HepG2 (cell line): Measurements from ENCODE around the gene RBBP6. TPM values are rescaled to one million over a fixed set of nuclear protein-coding genes. Genes with fewer than 3 reads are reported as not detected.

Experiments
- GATAD2A ChIP-seq: IDR thresholded peaks from 2 replicates; pipeline ENCODE4 v1.6.1; 2016
- HDAC2 ChIP-seq: sonication (generic); formaldehyde crosslinking; IDR thresholded peaks from 2 replicates; pipeline ENCODE4 v1.4.0; 2020; ENCODE audit warnings: missing genetic modification reagents
- HES4 ChIP-seq: sonication (generic); formaldehyde crosslinking; IDR thresholded peaks from 2 replicates; pipeline ENCODE4 v1.9.0; 2021; ENCODE audit warnings: mild to moderate bottlenecking, missing genetic modification reagents, borderline replicate concordance
- HIVEP1 ChIP-seq: sonication (generic); formaldehyde crosslinking; IDR thresholded peaks from 2 replicates; pipeline ENCODE4 v1.4.0; 2020; ENCODE audit warnings: mild to moderate bottlenecking, missing genetic modification reagents
- HNF4G ChIP-seq, 2 experiments: sonication (generic) in 1 of 2; formaldehyde crosslinking in 1 of 2; IDR thresholded peaks; 2 replicates each; pipeline versions ENCODE4 v1.4.0 to v1.6.1; 2011 to 2020; ENCODE audit warnings: borderline replicate concordance in 2 of 2, low read depth in 2 of 2, mild to moderate bottlenecking in 2 of 2, low read length in 1 of 2, missing genetic modification reagents in 1 of 2, moderate library complexity in 1 of 2
- JARID2 ChIP-seq: sonication (generic); formaldehyde crosslinking; IDR thresholded peaks from 2 replicates; pipeline ENCODE4 v1.8.1; 2023; ENCODE audit warnings: missing genetic modification reagents, inconsistent platforms; ENCODE audit not compliant: insufficient replicate concordance
- KLF6 ChIP-seq: IDR thresholded peaks from 2 replicates; pipeline ENCODE4 v1.8.0; 2016; ENCODE audit warnings: missing biosample characterization, missing genetic modification reagents
- KLF9 ChIP-seq: IDR thresholded peaks from 2 replicates; pipeline ENCODE4 v1.6.1; 2016; ENCODE audit warnings: low read depth
- KMT2B ChIP-seq: IDR thresholded peaks from 2 replicates; pipeline ENCODE4 v1.6.1; 2016; ENCODE audit warnings: missing genetic modification reagents, missing compliant biosample characterization
- MEIS1 ChIP-seq: sonication (generic); formaldehyde crosslinking; IDR thresholded peaks from 2 replicates; pipeline ENCODE4 v1.9.0; 2021; ENCODE audit warnings: mild to moderate bottlenecking, missing genetic modification reagents, moderate library complexity, borderline replicate concordance
- NPAS2 ChIP-seq: sonication (generic); formaldehyde crosslinking; IDR thresholded peaks from 2 replicates; pipeline ENCODE4 v1.8.0; 2022; ENCODE audit warnings: mild to moderate bottlenecking, missing genetic modification reagents, borderline replicate concordance
- NR2F2 ChIP-seq: IDR thresholded peaks from 2 replicates; pipeline ENCODE4 v1.6.1; 2012; ENCODE audit warnings: low read depth, inconsistent platforms, borderline replicate concordance
- PCBP2 ChIP-seq: fragments of 200-400 bp; formaldehyde crosslinking; optimal IDR thresholded peaks from 2 replicates; pipeline ENCODE3; 2018; ENCODE audit warnings: low read length, low read depth; ENCODE audit not compliant: poor library complexity, severe bottlenecking
- PHF8 ChIP-seq: sonication (generic); formaldehyde crosslinking; IDR thresholded peaks from 2 replicates; pipeline ENCODE4 v1.5.0; 2020; ENCODE audit warnings: missing genetic modification reagents
- POLR2AphosphoS5 ChIP-seq: IDR thresholded peaks from 2 replicates; pipeline ENCODE4 v1.6.1; 2012; ENCODE audit warnings: low read depth, low read length
- PTBP1 ChIP-seq: fragments of 200-400 bp; formaldehyde crosslinking; IDR thresholded peaks from 2 replicates; pipeline ENCODE4 v1.6.1; 2018; ENCODE audit warnings: low read length, low read depth; ENCODE audit not compliant: poor library complexity, severe bottlenecking
- RFX3 ChIP-seq: IDR thresholded peaks from 2 replicates; pipeline ENCODE4 v1.6.1; 2016; ENCODE audit warnings: missing biosample characterization, missing genetic modification reagents
- TMF1 ChIP-seq: sonication (generic); formaldehyde crosslinking; IDR thresholded peaks from 2 replicates; pipeline ENCODE4 v1.8.1; 2022; ENCODE audit warnings: low read depth, missing genetic modification reagents
- ZBTB2 ChIP-seq: sonication (generic); formaldehyde crosslinking; IDR thresholded peaks from 2 replicates; pipeline ENCODE4 v1.8.0; 2022; ENCODE audit warnings: low read depth, missing genetic modification reagents
- ZBTB21 ChIP-seq: sonication (generic); formaldehyde crosslinking; IDR thresholded peaks from 2 replicates; pipeline ENCODE4 v1.4.0; 2020; ENCODE audit warnings: missing genetic modification reagents
- ZBTB37 ChIP-seq: sonication (generic); formaldehyde crosslinking; IDR thresholded peaks from 2 replicates; pipeline ENCODE4 v1.4.0; 2020; ENCODE audit warnings: mild to moderate bottlenecking, missing genetic modification reagents
- ZFP36L1 ChIP-seq: sonication (generic); formaldehyde crosslinking; IDR thresholded peaks from 2 replicates; pipeline ENCODE4 v1.8.0; 2022; ENCODE audit warnings: mild to moderate bottlenecking, missing genetic modification reagents, moderate library complexity
- ZKSCAN5 ChIP-seq: sonication (generic); formaldehyde crosslinking; IDR thresholded peaks from 2 replicates; pipeline ENCODE4 v1.5.1; 2020; ENCODE audit warnings: mild to moderate bottlenecking, missing genetic modification reagents
- ZNF180 ChIP-seq: sonication (generic); formaldehyde crosslinking; IDR thresholded peaks from 2 replicates; pipeline ENCODE4 v1.4.0; 2020; ENCODE audit warnings: low read depth, missing genetic modification reagents, borderline replicate concordance
- ZNF501 ChIP-seq: sonication (generic); formaldehyde crosslinking; IDR thresholded peaks from 2 replicates; pipeline ENCODE4 v1.5.1; 2020; ENCODE audit warnings: mild to moderate bottlenecking, moderate library complexity, missing genetic modification reagents
- ZNF510 ChIP-seq: sonication (generic); formaldehyde crosslinking; IDR thresholded peaks from 2 replicates; pipeline ENCODE4 v1.4.0; 2020; ENCODE audit warnings: low read depth, mild to moderate bottlenecking, missing genetic modification reagents
- ZNF543 ChIP-seq: sonication (generic); formaldehyde crosslinking; IDR thresholded peaks from 2 replicates; pipeline ENCODE4 v1.4.0; 2020; ENCODE audit warnings: mild to moderate bottlenecking, missing genetic modification reagents
- ZNF746 ChIP-seq: sonication (generic); formaldehyde crosslinking; IDR thresholded peaks from 2 replicates; pipeline ENCODE4 v1.8.0; 2022; ENCODE audit warnings: mild to moderate bottlenecking, missing genetic modification reagents
- ZSCAN22 ChIP-seq: sonication (generic); formaldehyde crosslinking; IDR thresholded peaks from 2 replicates; pipeline ENCODE4 v1.4.0; 2020; ENCODE audit warnings: mild to moderate bottlenecking, missing genetic modification reagents
- polyA plus RNA-seq, 8 experiments: library from polyadenylated mRNA; depleted of rRNA in 3 of 8; stranded (reverse) in 7 of 8; unstranded in 1 of 8; fragments of >200 nt; fragmentation: Illumina TruSeq in 4 of 8; extraction: Trizol in 4 of 8; gene quantifications; 2 replicates each; pipeline versions ENCODE4 v1.2.1 to v1.2.3, GENCODE V29; 2011 to 2016; ENCODE audit warnings: low read depth in 4 of 8, missing spikeins in 1 of 8, mixed read lengths in 1 of 8; ENCODE audit not compliant: insufficient read depth in 1 of 8
- total RNA-seq, 5 experiments: library from RNA; depleted of rRNA; stranded (reverse); fragments of >200 nt; fragmentation: Illumina TruSeq; extraction: Trizol; gene quantifications; 2 replicates each; pipeline ENCODE4 v1.2.3, GENCODE V29; 2016; ENCODE audit warnings: low read depth in 1 of 5

Gene RBBP6
- total and polyA plus RNA-seq, 2 of the 13 experiments (the other 11 are each of a cell fraction or from before 2014, with no cell fraction given): 37.1 to 70.9 TPM

GRCh38 chr16:24539295-24539849 is at the start of gene RBBP6 (continued):
- TF ChIP-seq ZBTB21 (CRISPR knock-in tag): no peak; the same call in 1 of the 2 replicates
- peak; percentile 78 for TF ChIP-seq HDAC2
- no peak for TF ChIP-seq HNF4G (IDR thresholded peaks at IDR 0.05; ENCODE audit: borderline replicate concordance, low read depth, low read length)
- TF ChIP-seq HNF4G (CRISPR knock-in tag; IDR thresholded peaks at IDR 0.05; ENCODE audit: borderline replicate concordance, low read depth): no peak; the same call in 1 of the 2 replicates
- no peak; the same call in 1 of the 2 replicates for TF ChIP-seq ZFP36L1 (CRISPR knock-in tag)
- no peak for TF ChIP-seq ZNF746 (CRISPR knock-in tag)
- peak; percentile 87; the same call in 1 of the 2 replicates for TF ChIP-seq KLF9 (CRISPR knock-in tag)
- peak; percentile 97 for TF ChIP-seq KLF6
- peak; percentile 93; the same call in 1 of the 2 replicates for TF ChIP-seq HES4 (CRISPR knock-in tag)
- no peak for TF ChIP-seq ZNF180 (CRISPR knock-in tag)
- no peak for TF ChIP-seq ZBTB37 (CRISPR knock-in tag)
- no peak; the same call in 1 of the 2 replicates for TF ChIP-seq RFX3
- no peak for TF ChIP-seq JARID2 (CRISPR knock-in tag)
- peak; percentile 66; the same call in 1 of the 2 replicates for TF ChIP-seq NPAS2 (CRISPR knock-in tag)
- TF ChIP-seq ZNF543 (CRISPR knock-in tag): no peak
- TF ChIP-seq PCBP2: no peak
- peak; percentile 55; the same call in 1 of the 2 replicates for TF ChIP-seq NR2F2
- peak; percentile 63; the same call in 1 of the 2 replicates for TF ChIP-seq ZSCAN22 (CRISPR knock-in tag)
- peak; percentile 88 for TF ChIP-seq KMT2B (CRISPR knock-in tag)
- TF ChIP-seq ZKSCAN5 (CRISPR knock-in tag): no peak
- peak; percentile 95 for TF ChIP-seq ZNF501
- peak; percentile 83 for TF ChIP-seq HIVEP1
- TF ChIP-seq MEIS1: peak; percentile 85; the same call in 1 of the 2 replicates
- TF ChIP-seq POLR2AphosphoS5: peak; percentile 97
- no peak; the same call in 1 of the 2 replicates for TF ChIP-seq TMF1 (CRISPR knock-in tag)
- TF ChIP-seq ZBTB2 (CRISPR knock-in tag): peak; percentile 44; the same call in 1 of the 2 replicates
- peak; percentile 41; the same call in 1 of the 2 replicates for TF ChIP-seq ZNF510
- peak; percentile 82 for TF ChIP-seq PTBP1
- TF ChIP-seq GATAD2A (CRISPR knock-in tag): peak; percentile 72
- TF ChIP-seq PHF8: peak; percentile 100
